ENCODE data around the gene MEI4.

GRCh38 chr6:77715588-77715987 is 62.7 kb downstream of the MEI4 start:
- no peak for TF ChIP-seq REST (IDR thresholded peaks at IDR 0.05; ENCODE audit: borderline replicate concordance)
- no peak for TF ChIP-seq POLR2AphosphoS5 (IDR thresholded peaks at IDR 0.05)
- TF ChIP-seq CTCF (IDR thresholded peaks at IDR 0.05; ENCODE audit: poor library complexity, severe bottlenecking): no peak
